Mammary epithelial cell (primary cell): ENCODE measurements around the gene LMNTD2.

Experiments used
- CTCF ChIP-seq, 2 donors: IDR thresholded peaks in 1 of 2; conservative IDR thresholded peaks in 1 of 2; 2 replicates each; pipeline ENCODE4 v1.5.1; 2011 to 2012; ENCODE audit warnings: inconsistent platforms in 2 of 2, low read length in 2 of 2, mild to moderate bottlenecking in 2 of 2, control low read depth in 1 of 2, low read depth in 1 of 2; ENCODE audit not compliant: insufficient read depth in 1 of 2; ENCODE audit errors: extremely low read depth in 1 of 2
- EZH2 ChIP-seq: IDR thresholded peaks from 2 replicates; pipeline ENCODE4 v1.6.1; 2012; ENCODE audit warnings: low read length, inconsistent platforms, borderline replicate concordance

GRCh38 chr11:555227-555779 lies 5.2 kb downstream of the LMNTD2 start:
- TF ChIP-seq EZH2 (no peak), CTCF (conservative IDR thresholded peaks at IDR 0.05 in 1 of 2, IDR thresholded peaks at IDR 0.05 in 1 of 2; ENCODE audit: extremely low read depth in 1 of 2, insufficient read depth in 1 of 2, low read depth in 1 of 2, low read length in 2 of 2) (no peak)
